Activated naive CD4-positive, alpha-beta T cell treated with anti-CD3 and anti-CD28 coated beads, Interleukin-2, amount 50 U/mL, for 24 hours (primary cell): ENCODE data around the gene ITIH1.
"Not testable (repeated sequence)": the region's sequence is repeated elsewhere in the genome, so short reads cannot be mapped to it uniquely, and the experiment has no call there.

Experiments
- H3K27ac Mint-ChIP-seq: one replicate; pipeline ENCODE4 v1.8.0; 2021; ENCODE audit warnings: mild to moderate bottlenecking, mixed read lengths
- H3K27me3 Mint-ChIP-seq: one replicate; pipeline ENCODE4 v1.8.0; 2021; ENCODE audit warnings: mixed read lengths
- H3K36me3 Mint-ChIP-seq: one replicate; pipeline ENCODE4 v1.8.0; 2021; ENCODE audit warnings: mixed read lengths
- H3K4me1 Mint-ChIP-seq: one replicate; pipeline ENCODE4 v1.8.0; 2021; ENCODE audit warnings: mixed read lengths
- H3K4me3 Mint-ChIP-seq: one replicate; pipeline ENCODE4 v1.8.0; 2021; ENCODE audit warnings: mild to moderate bottlenecking, mixed read lengths
- H3K9me3 Mint-ChIP-seq: one replicate; pipeline ENCODE4 v1.8.0; 2021; ENCODE audit warnings: mixed read lengths

ITIH1 gene

GRCh38 chr3:52777127-52777958 lies at the start of gene ITIH1:
TSS of gene ITIH1 (plus strand) at chr3:52777599. CDS start at chr3:52777616, 17 bp downstream.
- no peaks in the 10 kb centered on the region for H3K36me3 Mint-ChIP-seq
- H3K27ac Mint-ChIP-seq, result no peak within 1 kb of the TSS
- H3K4me3 Mint-ChIP-seq, result no peak within 1 kb of the TSS
- H3K27me3 Mint-ChIP-seq, result no peaks in the 10 kb centered on the region
- H3K4me1 Mint-ChIP-seq, result no peaks in the 10 kb centered on the region
- no peaks in the 10 kb centered on the region for H3K9me3 Mint-ChIP-seq

- H3K4me1 Mint-ChIP-seq, result peaks cover 14% of the 10 kb centered on the region
- not testable (repeated sequence) for H3K27ac Mint-ChIP-seq, H3K4me3 Mint-ChIP-seq, H3K27me3 Mint-ChIP-seq, H3K9me3 Mint-ChIP-seq
- H3K36me3 Mint-ChIP-seq, result peaks cover 39% of the 10 kb centered on the region
These were observed 48.6 kb upstream of the ITIH1 start for GRCh38 chr3:52728753-52729152.

GRCh38 chr3:52730681-52731080 lies 46.7 kb upstream of the ITIH1 start:
- peaks cover 14% of the 10 kb centered on the region for H3K4me1 Mint-ChIP-seq
- H3K4me3 Mint-ChIP-seq, result peak overlapping the region; percentile 11
- H3K9me3 Mint-ChIP-seq, result no peaks in the 10 kb centered on the region
- H3K36me3 Mint-ChIP-seq, result peaks cover 47% of the 10 kb centered on the region
- H3K27ac Mint-ChIP-seq, result peak overlapping the region; percentile 41
- H3K27me3 Mint-ChIP-seq, result no peaks in the 10 kb centered on the region

GRCh38 chr3:52731590-52731989 lies 45.8 kb upstream of the ITIH1 start:
- H3K36me3 Mint-ChIP-seq, result peaks cover 49% of the 10 kb centered on the region
- no peak overlapping the region for H3K4me3 Mint-ChIP-seq
- no peak overlapping the region for H3K27ac Mint-ChIP-seq
- H3K9me3 Mint-ChIP-seq, result no peaks in the 10 kb centered on the region
- H3K4me1 Mint-ChIP-seq, result peaks cover 14% of the 10 kb centered on the region
- H3K27me3 Mint-ChIP-seq, result no peaks in the 10 kb centered on the region

- Mint-ChIP-seq H3K27ac (no peak overlapping the region), H3K4me1 (peaks cover 14% of the 10 kb centered on the region), H3K36me3 (peaks cover 49% of the 10 kb centered on the region), H3K4me3 (no peak overlapping the region), H3K27me3 (no peaks in the 10 kb centered on the region), H3K9me3 (no peaks in the 10 kb centered on the region)
These were observed 44.0 kb upstream of the ITIH1 start for GRCh38 chr3:52733256-52733891.

- H3K4me3 Mint-ChIP-seq, result no peak overlapping the region
- H3K9me3 Mint-ChIP-seq, result no peaks in the 10 kb centered on the region
- no peaks in the 10 kb centered on the region for H3K27me3 Mint-ChIP-seq
- no peak overlapping the region for H3K27ac Mint-ChIP-seq
- no peaks in the 10 kb centered on the region for H3K4me1 Mint-ChIP-seq
- H3K36me3 Mint-ChIP-seq, result peaks cover 15% of the 10 kb centered on the region
These were observed 37.7 kb upstream of the ITIH1 start for GRCh38 chr3:52739730-52740129.

GRCh38 chr3:52742418-52743041 lies 34.9 kb upstream of the ITIH1 start:
- H3K9me3 Mint-ChIP-seq, result no peaks in the 10 kb centered on the region
- H3K27ac Mint-ChIP-seq, result no peak overlapping the region
- no peaks in the 10 kb centered on the region for H3K4me1 Mint-ChIP-seq
- H3K27me3 Mint-ChIP-seq, result no peaks in the 10 kb centered on the region
- no peak overlapping the region for H3K4me3 Mint-ChIP-seq
- peaks cover 5% of the 10 kb centered on the region for H3K36me3 Mint-ChIP-seq

DNA sequence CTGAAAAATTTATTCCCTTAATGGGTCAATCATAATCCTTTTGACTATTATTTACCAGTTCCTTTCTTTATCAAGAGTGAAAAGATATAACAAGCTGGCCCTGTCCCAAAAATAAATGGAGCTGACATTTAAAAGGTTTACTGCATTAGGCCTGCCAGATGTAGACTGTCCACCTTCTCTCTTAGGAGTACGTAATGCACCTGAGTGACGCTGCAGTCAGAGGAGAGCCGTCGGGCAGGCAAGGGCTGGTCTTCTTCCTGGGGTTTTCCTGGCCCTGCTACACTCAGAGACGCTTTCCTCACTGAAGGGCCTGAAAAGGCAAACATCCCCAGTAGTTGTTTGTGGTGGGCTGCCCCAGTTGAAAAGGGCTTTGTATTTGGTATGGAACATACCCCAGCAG lies 34.2 kb upstream of the ITIH1 start:
- H3K4me3 Mint-ChIP-seq, result no peak overlapping the region
- no peaks in the 10 kb centered on the region for H3K9me3 Mint-ChIP-seq
- H3K27ac Mint-ChIP-seq, result no peak overlapping the region
- H3K36me3 Mint-ChIP-seq, result peaks cover 4% of the 10 kb centered on the region
- no peaks in the 10 kb centered on the region for H3K4me1 Mint-ChIP-seq
- no peaks in the 10 kb centered on the region for H3K27me3 Mint-ChIP-seq

DNA sequence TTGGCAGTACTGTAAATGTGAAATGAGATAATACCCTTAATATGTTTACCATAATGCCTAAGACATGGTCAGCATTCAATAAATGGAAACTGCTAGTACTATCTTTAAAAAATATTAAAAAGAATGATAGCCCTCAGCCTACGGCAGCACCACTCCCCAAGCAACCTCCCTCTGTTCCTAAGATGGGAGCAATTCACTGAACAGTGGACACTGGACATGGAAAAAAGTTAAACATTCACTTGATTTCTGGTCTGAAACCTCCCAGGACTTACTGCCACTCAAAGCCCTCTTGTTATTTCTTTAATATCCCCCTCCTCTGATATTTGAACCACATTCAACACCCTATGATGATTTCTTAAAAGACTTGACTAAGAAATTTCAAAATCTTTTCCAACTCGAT lies 33.7 kb upstream of the ITIH1 start:
- H3K27me3 Mint-ChIP-seq, result no peaks in the 10 kb centered on the region
- no peaks in the 10 kb centered on the region for H3K4me1 Mint-ChIP-seq
- no peak overlapping the region for H3K4me3 Mint-ChIP-seq
- no peak overlapping the region for H3K27ac Mint-ChIP-seq
- no peaks in the 10 kb centered on the region for H3K9me3 Mint-ChIP-seq
- peaks cover 9% of the 10 kb centered on the region for H3K36me3 Mint-ChIP-seq

GRCh38 chr3:52752045-52752660 lies 25.2 kb upstream of the ITIH1 start:
- H3K9me3 Mint-ChIP-seq, result no peaks in the 10 kb centered on the region
- no peaks in the 10 kb centered on the region for H3K27me3 Mint-ChIP-seq
- H3K4me1 Mint-ChIP-seq, result no peaks in the 10 kb centered on the region
- peaks cover 13% of the 10 kb centered on the region for H3K36me3 Mint-ChIP-seq
- H3K27ac Mint-ChIP-seq, result no peak overlapping the region
- H3K4me3 Mint-ChIP-seq, result no peak overlapping the region

GRCh38 chr3:52754373-52754772 lies 23.0 kb upstream of the ITIH1 start:
- no peak overlapping the region for H3K4me3 Mint-ChIP-seq
- H3K27ac Mint-ChIP-seq, result no peak overlapping the region
- peaks cover 12% of the 10 kb centered on the region for H3K36me3 Mint-ChIP-seq
- H3K27me3 Mint-ChIP-seq, result no peaks in the 10 kb centered on the region
- no peaks in the 10 kb centered on the region for H3K4me1 Mint-ChIP-seq
- H3K9me3 Mint-ChIP-seq, result no peaks in the 10 kb centered on the region

DNA sequence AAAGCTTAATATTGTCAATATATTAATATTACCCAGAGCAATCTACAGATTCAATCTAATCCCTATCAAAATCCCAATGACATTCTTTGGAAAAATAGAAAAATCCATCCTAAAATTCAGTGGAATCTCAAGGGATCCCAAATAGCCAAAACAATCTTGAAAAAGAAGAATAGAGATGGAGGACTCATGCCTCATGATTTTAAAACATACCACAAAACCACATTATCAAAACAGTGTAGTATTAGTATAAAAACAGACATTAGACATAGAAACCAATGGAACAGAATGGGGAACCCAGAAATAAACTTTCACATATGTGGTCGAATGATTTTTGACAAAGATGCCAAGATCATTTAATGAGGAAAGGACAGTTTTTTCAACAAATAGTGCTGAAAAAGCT lies 21.3 kb upstream of the ITIH1 start:
- peaks cover 15% of the 10 kb centered on the region for H3K36me3 Mint-ChIP-seq
- no peaks in the 10 kb centered on the region for H3K27me3 Mint-ChIP-seq
- no peak overlapping the region for H3K27ac Mint-ChIP-seq
- H3K4me1 Mint-ChIP-seq, result no peaks in the 10 kb centered on the region
- no peaks in the 10 kb centered on the region for H3K9me3 Mint-ChIP-seq
- no peak overlapping the region for H3K4me3 Mint-ChIP-seq

- no peaks in the 10 kb centered on the region for H3K27me3 Mint-ChIP-seq
- no peak overlapping the region for H3K27ac Mint-ChIP-seq
- H3K36me3 Mint-ChIP-seq, result peaks cover 12% of the 10 kb centered on the region
These were observed 13.9 kb upstream of the ITIH1 start for GRCh38 chr3:52763466-52763865.

DNA sequence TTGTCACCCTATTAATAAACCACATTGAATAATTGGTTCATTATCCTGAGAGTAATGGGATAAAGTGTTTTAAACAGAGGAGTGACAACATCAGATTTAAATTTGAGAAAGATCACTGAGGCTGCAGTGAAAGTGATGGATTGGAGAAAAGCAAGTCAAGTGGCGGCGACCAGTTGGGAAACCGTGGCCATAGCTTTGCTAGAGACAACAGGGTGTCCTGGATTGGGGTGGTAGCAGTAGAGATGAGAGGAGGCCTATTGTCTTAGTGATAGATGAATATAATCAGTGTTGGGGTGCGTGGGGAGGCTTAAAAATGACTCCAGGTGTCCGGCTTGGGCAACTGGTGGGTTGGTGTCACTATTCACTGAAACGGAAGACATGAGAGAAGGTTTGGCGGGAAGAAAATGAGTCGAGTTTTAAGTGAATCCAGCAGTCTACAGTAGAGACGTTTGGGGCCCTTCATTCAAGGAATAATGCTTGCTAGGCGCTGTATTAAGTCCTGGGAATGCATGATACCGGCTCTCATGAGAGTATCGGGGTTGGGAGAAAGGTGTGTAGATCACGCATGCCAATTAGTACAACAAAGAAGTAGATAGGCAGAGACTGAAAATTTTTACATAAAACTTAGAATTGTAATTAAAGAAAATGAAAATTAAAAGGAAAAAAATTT lies 7.5 kb upstream of the ITIH1 start:
- H3K27ac Mint-ChIP-seq, result peak overlapping the region; percentile 83
- H3K27me3 Mint-ChIP-seq, result no peaks in the 10 kb centered on the region

More at GRCh38 chr3:52763466-52763865, 13.9 kb upstream of the ITIH1 start:
- no peaks in the 10 kb centered on the region for H3K9me3 Mint-ChIP-seq
- H3K4me3 Mint-ChIP-seq, result no peak overlapping the region
- no peaks in the 10 kb centered on the region for H3K4me1 Mint-ChIP-seq

More for the DNA sequence above, 7.5 kb upstream of the ITIH1 start:
- Mint-ChIP-seq H3K36me3 (no peaks in the 10 kb centered on the region), H3K4me3 (peak overlapping the region; percentile 95), H3K4me1 (peaks cover 22% of the 10 kb centered on the region), H3K9me3 (no peaks in the 10 kb centered on the region)
